GM12873 (cell line): ENCODE results near the gene CALN1.

ENCODE experiments used
- CTCF ChIP-seq: IDR thresholded peaks from 2 replicates; pipeline ENCODE4 v1.5.1; 2012; ENCODE audit warnings: low read depth, mild to moderate bottlenecking, moderate library complexity, low read length, control low read depth; ENCODE audit not compliant: insufficient read depth; ENCODE audit errors: missing control alignments

Gene CALN1

GRCh38 chr7:72035266-72035665 lies 376.9 kb downstream of the CALN1 start:
- TF ChIP-seq CTCF, result no peak

- TF ChIP-seq CTCF, result no peak
These were observed 379.2 kb downstream of the CALN1 start for GRCh38 chr7:72032934-72033333.

- TF ChIP-seq CTCF, result no peak
These were observed 381.0 kb downstream of the CALN1 start for GRCh38 chr7:72030994-72031667.

DNA sequence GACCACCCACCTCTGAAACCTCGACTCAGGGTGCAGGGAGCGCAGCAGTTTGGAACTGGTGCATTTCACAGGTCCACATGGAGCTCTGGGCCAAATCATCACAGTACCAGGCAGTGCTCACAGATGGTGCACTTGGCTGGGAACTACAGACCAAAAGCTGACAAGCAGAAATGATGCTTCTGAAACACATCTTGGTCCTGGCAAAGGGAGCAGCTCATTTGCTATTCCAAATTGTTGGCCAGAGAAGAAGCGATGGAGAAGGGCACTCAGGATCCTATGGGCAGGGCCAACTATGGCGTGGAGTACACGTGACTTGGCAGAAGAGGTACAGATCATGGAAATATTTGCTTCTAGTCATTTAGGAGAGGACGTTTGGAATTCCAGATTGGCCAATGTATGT lies 383.9 kb downstream of the CALN1 start:
- no peak for TF ChIP-seq CTCF

DNA sequence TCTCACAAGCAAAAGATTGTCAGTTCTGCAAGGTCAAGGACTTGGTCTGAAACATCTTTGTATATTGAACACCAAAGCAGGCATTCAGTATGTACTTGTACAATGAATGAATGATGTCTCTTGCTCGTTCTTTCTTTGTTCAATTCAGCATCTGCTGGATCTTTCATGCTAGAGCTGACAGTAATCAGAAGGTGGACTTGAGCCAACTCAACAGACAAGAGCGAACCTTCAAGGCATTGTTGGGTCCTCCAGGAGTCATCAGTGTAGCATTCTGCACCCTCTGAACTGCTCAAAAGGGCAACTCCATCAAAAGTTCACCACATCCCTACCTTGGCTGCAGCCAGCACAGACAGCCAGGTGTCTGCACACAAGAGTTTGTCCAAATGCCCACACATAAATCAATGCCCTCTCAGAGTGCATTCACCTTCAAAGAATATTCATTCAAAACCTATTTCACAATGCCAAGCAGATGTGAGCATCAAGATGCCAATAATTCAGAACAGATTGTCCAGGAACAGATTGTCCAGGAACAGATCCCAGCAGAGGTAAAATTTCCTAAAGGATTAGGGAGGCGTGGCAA lies 386.7 kb downstream of the CALN1 start:
- TF ChIP-seq CTCF, result no peak

- TF ChIP-seq CTCF, result no peak
These were observed 388.2 kb downstream of the CALN1 start for GRCh38 chr7:72023926-72024325.

DNA sequence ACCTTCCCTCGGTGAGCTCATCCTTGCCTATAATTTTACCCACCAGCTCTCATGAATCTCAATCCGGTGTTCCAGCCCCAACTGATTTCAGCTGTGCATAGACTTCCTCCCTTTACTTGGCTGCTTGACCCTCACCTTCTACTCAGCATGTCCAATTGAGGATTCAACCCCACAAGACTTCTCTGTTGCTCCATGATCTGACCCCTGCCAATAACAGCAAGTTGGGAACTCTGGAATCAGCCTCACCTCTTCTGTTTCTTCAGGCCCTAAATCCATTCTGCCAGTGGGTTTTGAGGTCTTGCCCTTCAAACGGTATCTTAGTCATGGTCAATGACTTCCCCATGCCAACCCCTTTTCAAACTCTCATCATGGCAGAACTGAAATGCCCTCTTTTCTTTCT lies 390.4 kb downstream of the CALN1 start:
- no peak for TF ChIP-seq CTCF
